ENCODE data around the gene HAVCR2.

DNA sequence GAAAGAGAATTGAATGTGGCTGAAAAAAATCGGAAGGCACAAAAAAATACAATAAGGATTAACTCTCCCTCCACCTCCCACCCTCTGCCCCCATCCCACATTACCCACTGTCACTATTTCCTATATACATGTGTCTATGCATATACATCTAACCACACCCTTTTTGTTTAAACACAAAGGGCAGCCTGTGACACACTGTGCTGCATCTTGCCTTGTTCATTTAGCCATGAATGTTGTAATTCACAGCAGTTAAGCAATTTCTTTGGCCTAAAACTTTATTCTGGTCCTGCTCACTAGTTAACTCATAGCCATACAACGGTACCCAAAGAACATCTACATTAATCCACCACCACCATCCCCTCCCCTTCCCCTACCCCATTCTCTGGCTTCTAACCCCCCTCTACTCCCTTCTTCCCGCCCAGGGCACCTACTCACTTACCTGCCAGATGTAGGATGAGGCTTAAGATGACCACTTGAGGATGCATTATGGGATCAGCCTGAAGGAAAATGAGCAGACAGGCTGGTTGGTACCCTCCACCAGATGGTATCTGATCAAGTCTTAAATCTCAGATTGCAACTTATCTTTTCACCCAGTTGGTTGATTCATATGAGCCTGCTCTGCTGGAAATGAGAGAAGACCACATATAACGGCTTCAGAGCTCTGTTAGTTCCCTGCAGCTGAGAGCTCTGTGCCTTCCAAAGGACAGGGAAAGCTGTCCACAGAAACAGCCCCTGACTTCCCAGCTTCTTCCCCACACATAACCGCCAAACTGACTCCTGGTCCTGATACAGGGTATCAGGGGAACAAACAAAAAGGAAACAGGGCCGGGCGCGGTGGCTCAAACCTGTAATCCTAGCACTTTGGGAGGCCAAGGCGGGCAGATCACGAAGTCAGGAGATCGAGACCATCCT lies 51.1 kb downstream of the HAVCR2 start:
- TF ChIP-seq, protein P1, sequence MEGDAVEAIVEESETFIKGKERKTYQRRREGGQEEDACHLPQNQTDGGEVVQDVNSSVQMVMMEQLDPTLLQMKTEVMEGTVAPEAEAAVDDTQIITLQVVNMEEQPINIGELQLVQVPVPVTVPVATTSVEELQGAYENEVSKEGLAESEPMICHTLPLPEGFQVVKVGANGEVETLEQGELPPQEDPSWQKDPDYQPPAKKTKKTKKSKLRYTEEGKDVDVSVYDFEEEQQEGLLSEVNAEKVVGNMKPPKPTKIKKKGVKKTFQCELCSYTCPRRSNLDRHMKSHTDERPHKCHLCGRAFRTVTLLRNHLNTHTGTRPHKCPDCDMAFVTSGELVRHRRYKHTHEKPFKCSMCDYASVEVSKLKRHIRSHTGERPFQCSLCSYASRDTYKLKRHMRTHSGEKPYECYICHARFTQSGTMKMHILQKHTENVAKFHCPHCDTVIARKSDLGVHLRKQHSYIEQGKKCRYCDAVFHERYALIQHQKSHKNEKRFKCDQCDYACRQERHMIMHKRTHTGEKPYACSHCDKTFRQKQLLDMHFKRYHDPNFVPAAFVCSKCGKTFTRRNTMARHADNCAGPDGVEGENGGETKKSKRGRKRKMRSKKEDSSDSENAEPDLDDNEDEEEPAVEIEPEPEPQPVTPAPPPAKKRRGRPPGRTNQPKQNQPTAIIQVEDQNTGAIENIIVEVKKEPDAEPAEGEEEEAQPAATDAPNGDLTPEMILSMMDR (IDR thresholded peaks at IDR 0.05 in 2 of 3, conservative IDR thresholded peaks at IDR 0.05 in 1 of 3; ENCODE audit: insufficient read depth in 2 of 3, low read depth in 1 of 3, low read length in 3 of 3): no peak
- TF ChIP-seq ATF7 (IDR thresholded peaks at IDR 0.05) (no peak), EZH2 (IDR thresholded peaks at IDR 0.05; ENCODE audit: borderline replicate concordance, low read depth, low read length) (no peak)

Data from K562 (cell line).